IPS-15b (cell line): ENCODE measurements around the gene XIRP2.

ENCODE experiments used
- H3K27me3 ChIP-seq: one replicate; pipeline ENCODE4 v1.6.1; 2013; ENCODE audit warnings: low read length; ENCODE audit not compliant: control insufficient read depth, insufficient read depth
- H3K36me3 ChIP-seq: one replicate; pipeline ENCODE4 v1.6.1; 2013; ENCODE audit warnings: low read length; ENCODE audit not compliant: control insufficient read depth, insufficient read depth
- H3K4me1 ChIP-seq: one replicate; pipeline ENCODE4 v1.6.1; 2013; ENCODE audit warnings: mild to moderate bottlenecking, low read length; ENCODE audit not compliant: control insufficient read depth, insufficient read depth
- H3K4me3 ChIP-seq: one replicate; pipeline ENCODE4 v1.5.1; 2013; ENCODE audit warnings: low read depth, low read length
- H3K9ac ChIP-seq: one replicate; pipeline ENCODE4 v1.6.1; 2013; ENCODE audit warnings: low read depth, mild to moderate bottlenecking, low read length
- H3K9me3 ChIP-seq: one replicate; pipeline ENCODE4 v1.6.1; 2013; ENCODE audit warnings: mild to moderate bottlenecking, low read length; ENCODE audit not compliant: control insufficient read depth, insufficient read depth

The XIRP2 gene

GRCh38 chr2:167142554-167142953, 254.3 kb downstream of the XIRP2 start:
- H3K27me3 ChIP-seq: no peaks in the 10 kb centered on the region

GRCh38 chr2:167144179-167144898, 256.1 kb downstream of the XIRP2 start:
- H3K4me1 ChIP-seq: no peaks in the 10 kb centered on the region
- no peaks in the 10 kb centered on the region for H3K36me3 ChIP-seq

More at GRCh38 chr2:167142554-167142953, 254.3 kb downstream of the XIRP2 start:
- Histone ChIP-seq H3K4me3 (no peak overlapping the region), H3K9me3 (no peaks in the 10 kb centered on the region), H3K4me1 (no peaks in the 10 kb centered on the region), H3K36me3 (no peaks in the 10 kb centered on the region), H3K9ac (no peak overlapping the region)

GRCh38 chr2:167147271-167147941, 259.1 kb downstream of the XIRP2 start:
- no peaks in the 10 kb centered on the region for H3K36me3 ChIP-seq
- H3K4me1 ChIP-seq: no peaks in the 10 kb centered on the region
- H3K4me3 ChIP-seq: no peak overlapping the region
- H3K9me3 ChIP-seq: no peaks in the 10 kb centered on the region
- H3K27me3 ChIP-seq: no peaks in the 10 kb centered on the region
- H3K9ac ChIP-seq: no peak overlapping the region

More at GRCh38 chr2:167144179-167144898, 256.1 kb downstream of the XIRP2 start:
- Histone ChIP-seq H3K9ac (no peak overlapping the region), H3K27me3 (no peaks in the 10 kb centered on the region), H3K4me3 (no peak overlapping the region), H3K9me3 (no peaks in the 10 kb centered on the region)

GRCh38 chr2:167151894-167152293, 263.6 kb downstream of the XIRP2 start:
- Histone ChIP-seq H3K4me3 (no peak overlapping the region), H3K4me1 (no peaks in the 10 kb centered on the region), H3K9me3 (no peaks in the 10 kb centered on the region), H3K9ac (no peak overlapping the region), H3K27me3 (no peaks in the 10 kb centered on the region), H3K36me3 (no peaks in the 10 kb centered on the region)

GRCh38 chr2:167157523-167157922, 269.2 kb downstream of the XIRP2 start:
- Histone ChIP-seq H3K27me3 (no peaks in the 10 kb centered on the region), H3K36me3 (no peaks in the 10 kb centered on the region), H3K4me1 (no peaks in the 10 kb centered on the region), H3K9ac (no peak overlapping the region), H3K4me3 (no peak overlapping the region), H3K9me3 (no peaks in the 10 kb centered on the region)

DNA sequence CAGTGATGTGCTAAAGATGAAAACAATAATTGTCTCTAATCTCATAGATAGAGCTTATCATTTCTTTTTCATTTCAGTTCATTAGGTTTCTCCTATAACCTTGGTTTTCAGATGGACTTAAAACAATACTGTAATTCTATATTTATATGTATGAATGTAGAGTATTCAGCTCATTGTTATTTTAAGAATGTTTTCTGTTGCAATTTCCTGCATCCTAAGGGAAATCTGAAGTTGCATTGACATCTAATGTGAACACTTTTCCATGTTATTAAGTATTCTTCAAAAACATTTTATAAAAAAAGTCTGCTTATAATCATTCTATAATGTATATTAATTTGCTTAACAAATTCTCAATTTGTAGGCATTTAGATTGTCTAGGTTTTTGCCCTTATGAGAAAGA, 288.9 kb downstream of the XIRP2 start:
- Histone ChIP-seq H3K9me3 (no peaks in the 10 kb centered on the region), H3K4me1 (no peaks in the 10 kb centered on the region), H3K27me3 (no peaks in the 10 kb centered on the region), H3K36me3 (no peaks in the 10 kb centered on the region), H3K4me3 (no peak overlapping the region), H3K9ac (no peak overlapping the region)

DNA sequence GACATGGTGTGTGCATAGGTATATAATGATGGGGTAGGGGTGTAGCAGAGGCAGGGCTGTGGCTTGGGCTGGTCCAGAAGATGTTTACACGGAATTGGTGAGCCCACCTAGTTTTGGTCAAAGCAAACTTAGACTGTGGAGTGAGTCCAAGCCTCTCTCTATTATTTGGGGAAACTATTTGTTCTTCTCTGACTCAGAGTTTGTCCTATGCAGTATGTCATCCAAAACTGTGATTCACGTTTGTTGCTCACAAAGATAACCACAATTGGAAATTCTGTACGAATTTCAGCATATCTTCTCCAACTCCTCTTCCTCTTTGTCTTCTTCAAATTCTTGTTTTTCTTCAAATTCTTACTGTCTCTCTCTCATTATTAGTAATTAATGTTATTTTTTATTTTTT, 292.9 kb downstream of the XIRP2 start:
- no peak overlapping the region for H3K9ac ChIP-seq

DNA sequence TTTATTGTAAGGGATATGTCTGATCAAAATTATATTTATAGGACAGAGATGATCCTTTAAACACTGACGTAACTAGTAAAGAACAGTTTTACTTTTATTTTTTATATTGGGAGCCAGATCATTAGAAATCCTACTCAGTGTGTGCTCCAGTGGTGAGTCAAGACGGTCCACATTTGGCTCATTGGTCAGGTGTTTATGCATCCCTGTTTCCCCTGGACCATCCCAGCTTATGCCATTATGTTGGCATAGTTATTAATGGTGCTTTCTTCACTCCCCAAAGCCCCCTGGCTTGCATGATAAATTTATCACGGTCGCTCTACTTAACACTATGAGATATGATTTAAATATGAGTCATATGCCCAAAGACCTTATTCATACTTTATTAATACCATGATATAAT, 293.4 kb downstream of the XIRP2 start:
- H3K27me3 ChIP-seq: no peaks in the 10 kb centered on the region
- no peak overlapping the region for H3K4me3 ChIP-seq
- H3K4me1 ChIP-seq: no peaks in the 10 kb centered on the region
- H3K9ac ChIP-seq: no peak overlapping the region
- H3K36me3 ChIP-seq: no peaks in the 10 kb centered on the region
- H3K9me3 ChIP-seq: no peaks in the 10 kb centered on the region

More for the DNA sequence above, 292.9 kb downstream of the XIRP2 start:
- Histone ChIP-seq H3K36me3 (no peaks in the 10 kb centered on the region), H3K27me3 (no peaks in the 10 kb centered on the region), H3K4me3 (no peak overlapping the region), H3K4me1 (no peaks in the 10 kb centered on the region), H3K9me3 (no peaks in the 10 kb centered on the region)

GRCh38 chr2:167182403-167182802, 294.1 kb downstream of the XIRP2 start:
- Histone ChIP-seq H3K9me3 (no peaks in the 10 kb centered on the region), H3K36me3 (no peaks in the 10 kb centered on the region), H3K27me3 (no peaks in the 10 kb centered on the region), H3K9ac (no peak overlapping the region), H3K4me3 (no peak overlapping the region), H3K4me1 (no peaks in the 10 kb centered on the region)

DNA sequence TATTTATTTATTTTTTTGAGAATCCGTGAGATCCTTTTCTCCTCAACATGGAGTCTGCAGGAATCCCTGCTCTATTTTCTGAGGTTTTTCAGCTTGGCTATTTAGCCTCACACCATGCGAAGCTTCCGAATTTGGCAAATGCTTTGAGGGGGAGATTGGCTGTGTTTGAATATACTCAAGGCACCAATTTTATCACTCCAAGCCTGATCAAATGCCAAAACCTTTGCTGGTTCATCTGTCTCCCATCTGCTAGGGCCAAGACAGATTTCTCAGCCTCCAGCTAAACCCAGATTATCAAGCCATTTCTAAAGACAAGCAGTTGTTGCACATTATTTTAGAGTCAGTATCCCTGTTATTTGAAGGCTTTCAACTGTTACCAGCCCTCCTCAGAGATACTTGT, 295.7 kb downstream of the XIRP2 start:
- Histone ChIP-seq H3K9ac (no peak overlapping the region), H3K4me1 (no peaks in the 10 kb centered on the region), H3K4me3 (no peak overlapping the region), H3K27me3 (no peaks in the 10 kb centered on the region), H3K36me3 (no peaks in the 10 kb centered on the region), H3K9me3 (no peaks in the 10 kb centered on the region)

DNA sequence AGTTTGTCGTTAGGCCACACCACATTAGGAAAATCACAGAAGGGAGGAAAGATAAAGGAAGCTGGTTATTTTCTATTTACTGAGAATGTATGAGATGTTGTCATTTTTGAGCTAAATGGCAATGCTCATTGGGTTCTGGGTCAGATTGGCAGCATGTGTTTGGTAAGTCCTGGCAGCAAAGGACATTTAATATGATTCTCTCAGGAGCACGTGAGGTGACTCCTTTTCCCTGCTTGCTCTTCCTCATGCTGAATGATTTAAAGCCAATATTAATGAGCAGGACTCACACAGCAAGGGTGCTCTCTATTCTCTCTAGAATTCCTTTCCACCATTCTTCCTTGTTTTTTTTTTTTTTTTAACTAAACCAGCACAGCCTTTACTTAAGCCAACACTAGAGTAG, 298.2 kb downstream of the XIRP2 start:
- H3K4me3 ChIP-seq: no peak overlapping the region
- H3K4me1 ChIP-seq: no peaks in the 10 kb centered on the region
- H3K36me3 ChIP-seq: no peaks in the 10 kb centered on the region
- H3K9me3 ChIP-seq: no peaks in the 10 kb centered on the region
- no peak overlapping the region for H3K9ac ChIP-seq
- no peaks in the 10 kb centered on the region for H3K27me3 ChIP-seq

DNA sequence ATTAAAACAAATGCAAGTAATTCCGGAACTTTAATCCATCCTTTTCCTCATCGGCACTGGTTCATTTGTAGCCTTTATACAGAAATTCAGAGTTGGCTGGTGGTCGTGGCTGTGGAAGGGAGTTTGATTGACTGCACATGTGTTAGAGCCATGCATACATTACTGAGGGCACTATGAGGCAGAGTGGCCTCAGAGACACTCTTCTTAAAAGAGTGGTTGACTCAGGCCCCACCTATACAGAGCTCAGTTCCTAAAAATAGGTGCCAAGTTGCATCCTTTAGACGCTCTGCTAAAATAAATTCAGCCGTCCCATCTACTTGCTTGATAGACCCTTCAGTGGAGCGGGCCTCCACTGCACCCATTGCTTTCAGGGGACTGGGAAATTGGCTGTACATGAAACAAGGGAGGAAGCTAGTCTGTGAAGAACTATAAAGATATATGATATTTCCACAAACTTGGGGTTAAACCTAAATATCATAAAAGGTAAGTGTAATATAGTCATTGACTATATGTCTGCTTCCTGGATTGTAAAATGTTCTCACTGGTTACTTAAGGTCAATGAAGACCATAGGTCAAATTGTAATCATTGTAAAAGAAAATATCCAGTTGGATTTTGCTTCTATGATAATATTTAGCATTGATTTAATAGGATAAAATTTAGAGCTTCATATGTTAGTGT, 298.9 kb downstream of the XIRP2 start:
- H3K9ac ChIP-seq: no peak overlapping the region
- no peaks in the 10 kb centered on the region for H3K36me3 ChIP-seq
- no peaks in the 10 kb centered on the region for H3K27me3 ChIP-seq
- no peaks in the 10 kb centered on the region for H3K9me3 ChIP-seq
- H3K4me3 ChIP-seq: no peak overlapping the region
- no peaks in the 10 kb centered on the region for H3K4me1 ChIP-seq
